GM19324 (cell line): Measurements from ENCODE around the gene MSI2.

Experiments
- ATAC-seq: cut with Tn5 transposase; IDR thresholded peaks from one replicate; pipeline ENCODE4 v1.9.1; 2021; ENCODE audit warnings: mild to moderate bottlenecking, moderate library complexity; ENCODE audit not compliant: unreplicated experiment, low FRiP score

The MSI2 gene

DNA sequence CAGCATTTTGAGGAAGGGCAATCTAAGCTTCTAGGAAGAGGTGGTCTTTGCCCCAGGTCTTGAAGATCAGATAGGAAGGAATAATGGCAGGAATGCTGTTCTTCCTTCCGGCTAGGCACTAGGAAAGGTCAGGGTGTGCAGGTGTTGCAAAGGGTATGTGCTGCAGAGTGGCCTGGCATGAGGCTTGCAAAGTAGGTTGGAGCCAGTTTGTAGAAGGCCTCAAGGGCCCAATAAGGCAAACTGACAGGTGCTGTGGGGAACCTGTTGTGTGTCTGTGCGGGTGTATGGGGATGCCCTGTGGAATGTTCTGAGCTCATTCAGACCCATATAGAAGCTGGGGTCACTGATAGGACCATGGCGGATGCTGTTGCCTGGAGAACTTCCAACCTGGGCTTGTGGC lies 12.7 kb downstream of the MSI2 start:
- ATAC-seq: no peak

DNA sequence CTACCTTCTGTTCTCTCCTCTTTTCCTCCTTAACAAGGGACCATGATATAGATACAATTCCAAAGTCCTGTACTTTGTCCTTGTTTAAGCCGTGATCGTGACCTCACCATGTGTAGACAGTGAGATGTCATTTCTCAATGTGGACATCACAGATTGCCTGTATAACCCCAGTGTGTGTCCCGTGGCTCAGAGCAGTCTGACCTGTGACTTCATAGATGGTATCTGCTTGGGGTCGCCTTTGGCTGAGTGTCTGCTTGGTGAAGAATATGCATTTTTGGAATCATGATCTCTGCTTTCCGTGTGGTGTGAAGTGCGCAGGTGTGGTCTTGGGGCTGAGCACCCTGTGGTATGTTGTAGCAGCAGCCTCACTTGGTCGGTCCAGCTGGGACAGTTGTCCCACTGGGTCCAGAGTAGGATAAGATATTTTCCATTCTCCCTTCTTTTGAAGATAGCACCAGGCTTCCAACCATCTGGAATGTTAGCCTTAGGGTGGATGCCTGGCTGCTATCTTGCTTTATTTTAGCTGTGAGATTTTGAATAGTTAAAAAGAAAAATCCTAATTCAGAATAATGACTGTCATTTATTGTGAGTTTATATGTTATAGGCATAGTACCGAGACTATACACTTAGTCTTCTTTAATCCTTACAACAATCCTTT lies 13.4 kb downstream of the MSI2 start:
- ATAC-seq: no peak

DNA sequence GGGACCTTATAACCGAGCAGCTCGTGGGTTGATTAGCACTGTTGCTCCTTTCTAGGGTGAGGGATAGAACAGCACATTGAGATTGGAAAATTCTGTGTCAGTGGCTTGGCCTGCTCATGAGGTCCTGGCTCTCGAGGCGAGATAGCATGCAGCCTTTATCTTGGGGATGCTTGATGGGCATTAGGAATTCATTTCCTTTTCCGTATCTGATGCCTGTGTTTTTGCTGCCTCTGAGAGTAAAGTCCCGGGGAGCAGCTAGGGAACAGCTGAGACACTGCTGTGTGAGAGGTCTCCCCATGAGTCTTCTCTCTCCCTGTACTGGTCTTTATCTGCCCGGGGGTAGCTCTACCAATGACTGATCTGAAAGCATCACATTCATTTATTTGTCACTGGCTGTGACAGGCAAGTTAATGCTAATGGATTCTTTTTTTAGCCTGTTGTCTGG lies 14.5 kb downstream of the MSI2 start:
- ATAC-seq: no peak

GRCh38 chr17:57271821-57272220 lies 15.5 kb downstream of the MSI2 start:
- ATAC-seq: no peak

GRCh38 chr17:57273490-57273889 lies 17.2 kb downstream of the MSI2 start:
- ATAC-seq: no peak

GRCh38 chr17:57274162-57274561 lies 17.8 kb downstream of the MSI2 start:
- ATAC-seq: no peak

DNA sequence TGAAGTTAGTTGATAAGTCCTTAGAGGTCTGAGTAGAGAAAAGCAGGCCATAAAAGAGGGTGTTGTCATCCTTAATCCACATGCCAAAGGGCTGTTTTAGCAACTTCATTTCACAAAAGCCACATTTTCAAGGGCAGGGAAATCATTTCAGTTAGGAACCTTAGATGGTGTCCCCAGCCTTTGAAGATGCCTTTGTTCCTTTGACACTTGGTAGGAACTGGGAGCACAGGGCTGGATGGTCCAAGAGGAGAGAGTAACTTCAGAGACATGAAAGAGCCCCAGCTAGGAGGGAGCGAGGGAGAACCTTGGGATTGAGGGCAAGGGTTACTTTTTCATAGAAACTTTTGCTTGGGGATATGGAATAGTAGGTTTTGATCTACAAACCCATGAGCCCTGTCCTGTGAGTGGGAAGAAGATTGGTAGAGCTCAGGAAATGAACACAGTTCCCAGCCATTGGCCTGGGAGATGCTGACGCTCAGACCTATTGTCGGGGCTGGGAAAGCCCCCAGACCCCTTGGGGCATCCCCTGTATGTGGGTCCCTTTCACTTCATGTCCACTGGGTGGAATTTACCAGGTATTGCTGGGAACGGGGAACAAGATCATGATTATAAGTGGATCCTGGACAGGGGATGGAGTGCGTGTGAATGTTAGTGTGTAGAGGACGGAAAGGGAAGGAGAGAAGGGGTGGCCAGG lies 18.9 kb downstream of the MSI2 start:
- no peak for ATAC-seq

GRCh38 chr17:57276621-57277020 lies 20.3 kb downstream of the MSI2 start:
- no peak for ATAC-seq

DNA sequence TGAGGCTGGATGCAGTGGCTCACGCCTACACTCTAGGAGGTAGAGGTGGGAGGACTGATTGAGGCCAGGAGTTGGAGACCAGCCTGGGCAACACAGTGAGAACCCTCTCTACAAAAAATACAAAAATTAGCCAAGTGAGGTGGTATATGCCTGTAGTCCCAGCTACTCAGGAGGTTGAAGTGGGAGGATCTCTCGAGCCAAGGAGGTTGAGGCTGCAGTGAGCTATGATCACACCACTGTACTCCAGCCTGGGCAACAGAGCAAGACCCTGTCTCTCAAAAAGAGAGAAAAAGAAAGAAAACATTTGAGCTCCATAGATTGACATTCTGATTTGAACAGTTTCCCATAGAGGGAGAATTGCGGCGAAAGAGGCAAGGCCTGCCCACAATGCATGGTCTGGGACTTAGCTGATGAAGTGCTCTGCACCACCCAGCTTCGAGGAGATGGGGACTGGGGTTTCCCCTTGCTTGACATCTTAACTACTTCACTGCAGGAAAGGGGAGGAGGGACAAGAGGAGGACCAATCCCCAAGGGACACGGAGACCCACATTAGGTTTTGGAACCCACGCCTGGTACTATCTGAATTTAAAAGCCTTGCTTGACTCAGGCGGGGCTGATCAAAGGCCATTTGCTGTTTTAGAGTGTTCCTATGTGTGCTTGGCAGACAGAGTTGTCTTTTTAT lies 21.7 kb downstream of the MSI2 start:
- ATAC-seq: no peak

DNA sequence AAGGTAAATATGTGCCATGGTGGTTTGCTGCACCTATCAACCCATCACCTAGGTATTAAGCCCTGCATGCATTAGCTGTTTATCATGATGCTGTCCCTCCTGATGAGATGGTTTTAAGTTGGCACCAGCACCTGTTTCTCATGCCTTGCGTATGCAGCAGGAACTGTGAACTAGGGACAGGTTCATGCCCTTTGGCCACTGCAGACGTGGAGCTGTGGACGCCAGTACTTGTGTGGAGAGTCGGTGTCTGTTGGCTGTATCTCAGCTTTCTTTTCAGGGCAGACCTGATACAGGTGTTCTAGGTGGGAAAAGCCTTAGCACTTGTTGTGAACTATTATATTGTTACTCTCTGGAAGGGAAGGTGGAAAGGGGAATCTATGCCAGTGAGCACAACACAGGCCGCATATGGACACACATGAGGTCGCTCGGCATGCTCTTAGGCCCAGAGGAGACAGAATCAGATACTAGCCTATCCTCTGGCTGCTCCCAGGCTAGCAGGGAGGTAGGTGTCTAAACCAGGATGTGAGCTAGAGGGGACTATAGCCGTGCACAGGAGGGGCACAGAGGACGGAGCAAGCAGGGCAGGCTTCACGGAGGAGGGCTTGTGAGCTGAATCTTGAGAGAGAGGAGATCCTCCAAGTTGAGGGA lies 22.5 kb downstream of the MSI2 start:
- no peak for ATAC-seq

GRCh38 chr17:57279432-57279831 lies 23.1 kb downstream of the MSI2 start:
- no peak for ATAC-seq

GRCh38 chr17:57281887-57282286 lies 25.6 kb downstream of the MSI2 start:
- no peak for ATAC-seq

GRCh38 chr17:57282296-57282695 lies 26.0 kb downstream of the MSI2 start:
- no peak for ATAC-seq

- no peak for ATAC-seq
These were observed 27.1 kb downstream of the MSI2 start for GRCh38 chr17:57283203-57283971.

DNA sequence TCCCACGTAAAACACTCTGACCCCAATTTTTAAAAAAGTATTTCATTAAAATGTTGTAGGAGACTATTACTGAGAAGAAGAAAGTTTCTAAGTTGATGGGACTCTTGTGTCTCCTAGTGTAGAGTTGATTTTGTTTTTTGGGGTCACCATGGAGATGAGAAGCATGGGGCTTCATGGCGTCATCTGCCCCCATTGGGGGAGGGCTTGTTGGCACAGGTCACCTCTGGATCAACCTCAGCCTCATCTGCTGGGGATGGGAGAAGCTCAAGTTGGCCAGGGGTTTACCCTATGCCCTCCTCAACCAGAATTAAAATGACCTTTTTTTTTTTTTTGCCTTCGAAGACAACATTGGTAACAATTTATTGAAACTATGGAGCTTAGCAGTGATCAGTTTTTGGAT lies 28.3 kb downstream of the MSI2 start:
- ATAC-seq: no peak

DNA sequence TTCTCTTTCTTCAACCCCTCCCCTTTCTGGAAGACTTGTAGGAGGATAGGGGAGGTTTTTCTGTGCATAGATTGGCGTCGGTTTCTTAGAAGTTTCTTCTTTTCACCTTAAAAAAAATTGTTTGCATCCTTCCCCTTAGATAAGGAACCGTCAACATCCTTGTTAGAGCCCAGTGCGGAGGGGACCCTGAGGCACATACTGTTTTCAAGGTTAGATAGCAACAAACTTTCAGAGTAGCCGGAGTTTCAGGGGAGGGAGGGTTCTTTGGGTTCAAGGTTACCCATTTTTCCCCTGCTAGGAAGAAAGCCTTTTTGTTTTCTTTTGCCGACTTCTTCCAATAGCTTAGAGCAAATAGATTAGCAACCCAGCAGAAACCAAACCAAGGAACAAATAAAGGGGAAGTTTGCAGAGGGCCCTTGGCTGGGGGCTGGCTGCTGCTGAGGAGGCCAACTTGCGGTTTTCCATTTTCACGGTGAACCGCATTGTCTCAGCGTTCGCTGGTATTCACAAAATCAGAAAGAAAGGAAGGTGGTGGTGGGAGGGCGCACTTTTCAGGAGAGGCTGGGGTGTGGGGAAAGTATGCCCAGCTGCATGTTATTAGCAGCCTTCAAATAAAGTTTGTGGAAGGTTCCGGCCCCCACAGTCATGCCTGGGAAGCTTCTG lies 28.8 kb downstream of the MSI2 start:
- ATAC-seq: peak; percentile 53

GRCh38 chr17:57285701-57286100 lies 29.4 kb downstream of the MSI2 start:
- no peak for ATAC-seq

DNA sequence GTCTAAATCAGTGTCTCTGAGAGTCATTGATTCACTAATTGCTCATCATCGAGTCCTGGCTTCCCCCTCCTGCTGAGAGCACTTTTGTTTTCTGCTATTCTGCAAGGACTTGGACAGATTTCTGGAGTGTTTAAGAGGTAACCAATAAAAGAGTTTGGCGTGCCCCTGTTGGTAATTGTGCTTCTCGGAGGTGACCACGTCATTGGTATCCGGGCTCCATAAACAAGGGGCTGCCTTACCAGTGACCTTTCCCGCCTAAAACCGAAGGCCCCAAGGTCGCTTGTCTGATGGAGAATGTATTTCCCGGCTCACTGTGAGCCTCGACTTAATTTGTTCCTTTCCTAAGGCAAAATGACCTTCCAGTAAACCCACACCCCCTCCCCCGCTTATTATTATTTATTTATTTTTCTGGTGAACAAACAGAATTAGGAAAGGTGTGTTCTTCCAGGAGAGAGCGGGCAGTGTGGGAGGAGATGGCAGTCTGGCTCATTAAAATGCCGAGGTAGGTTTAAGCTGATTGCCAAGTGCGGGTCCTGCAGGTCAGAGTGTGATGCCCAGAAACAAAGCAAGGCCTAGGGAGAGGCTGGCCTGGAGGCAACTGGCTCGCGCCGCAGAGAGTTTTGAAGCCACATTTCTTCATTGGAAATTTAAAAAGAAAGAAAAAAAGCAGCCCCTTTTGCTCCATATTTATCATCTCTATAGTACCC lies 30.2 kb downstream of the MSI2 start:
- ATAC-seq: no peak

DNA sequence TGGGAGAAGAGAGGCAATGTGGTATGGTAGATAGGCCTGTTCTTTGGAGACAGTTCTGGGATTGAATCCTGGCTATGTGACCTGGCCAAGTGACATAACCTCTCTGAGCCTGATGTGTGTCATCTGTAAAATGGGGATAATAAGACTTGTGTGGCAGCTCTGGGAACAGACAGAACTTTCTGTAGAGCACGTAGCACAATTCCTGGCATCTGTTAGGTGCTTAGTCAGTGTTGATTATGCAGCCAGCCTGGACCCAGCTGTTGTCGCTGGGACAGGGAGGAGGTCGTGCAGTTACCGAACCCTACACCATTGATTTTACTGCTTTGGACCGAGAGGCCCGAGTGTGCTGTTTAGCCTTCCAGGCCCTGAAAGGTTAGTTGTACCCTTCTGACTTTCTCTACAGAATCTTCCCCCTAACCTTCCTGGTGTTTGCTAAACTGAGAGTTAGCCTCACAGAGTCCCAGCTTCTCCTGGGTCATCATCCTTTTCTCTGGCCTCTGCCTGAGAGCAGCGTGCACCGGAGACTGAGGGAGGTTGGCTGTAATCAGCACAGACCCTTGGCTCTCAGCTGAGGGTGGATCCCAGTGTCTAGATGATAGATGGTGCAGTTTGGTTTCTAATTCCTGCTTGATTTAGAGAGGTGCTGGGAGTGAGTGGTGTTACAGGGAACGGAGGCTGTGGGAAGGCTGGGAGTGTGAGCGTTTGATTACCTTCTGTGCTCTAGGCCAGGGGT lies 31.9 kb downstream of the MSI2 start:
- no peak for ATAC-seq
